Measurements from ENCODE around the gene PTPRK.

Gene PTPRK

DNA sequence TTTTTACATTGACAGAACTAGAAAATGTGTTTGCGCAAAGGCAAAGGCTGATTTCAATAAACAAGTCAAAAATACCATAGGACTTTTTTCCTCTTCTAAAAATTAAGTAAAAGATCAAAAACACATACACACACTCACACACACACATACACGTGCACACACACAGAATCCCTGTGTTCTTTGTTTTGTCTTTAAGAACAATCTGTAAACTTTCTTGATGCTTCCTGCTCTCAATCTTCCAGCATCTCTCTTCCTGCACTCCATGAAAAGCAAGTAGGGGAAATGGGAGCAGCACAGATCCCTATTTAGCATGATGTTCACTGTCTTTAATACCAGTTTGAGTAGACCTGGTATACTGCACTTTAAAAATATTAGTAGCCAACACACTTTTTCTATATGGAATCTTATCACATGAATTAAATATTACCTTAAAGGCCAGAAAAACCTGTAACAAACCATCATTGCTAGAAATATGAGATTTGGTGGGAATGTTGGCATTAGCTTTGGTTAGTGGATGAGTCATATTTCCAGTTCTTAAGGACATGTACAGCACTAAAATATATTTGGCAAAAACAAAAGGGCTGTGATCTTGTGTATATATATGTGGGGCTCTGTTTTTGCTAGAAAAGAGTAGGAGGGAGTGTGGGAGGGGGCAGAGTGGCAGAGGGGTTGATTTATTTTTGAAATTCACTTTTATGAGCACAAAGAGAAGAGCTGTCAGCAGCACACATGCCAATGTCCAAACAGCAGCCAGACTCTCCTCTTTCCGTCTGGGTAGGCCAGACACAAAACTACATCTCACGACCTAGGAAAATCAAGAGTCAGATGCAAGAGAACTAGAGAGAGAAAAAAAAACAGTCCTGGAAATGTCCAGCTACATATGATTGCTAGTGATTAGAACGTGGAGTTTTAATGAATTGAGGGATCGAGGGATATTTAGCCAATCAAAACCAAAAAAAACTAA is 4.6 kb downstream of the PTPRK start:
- DNase-seq, result no peak

DNA sequence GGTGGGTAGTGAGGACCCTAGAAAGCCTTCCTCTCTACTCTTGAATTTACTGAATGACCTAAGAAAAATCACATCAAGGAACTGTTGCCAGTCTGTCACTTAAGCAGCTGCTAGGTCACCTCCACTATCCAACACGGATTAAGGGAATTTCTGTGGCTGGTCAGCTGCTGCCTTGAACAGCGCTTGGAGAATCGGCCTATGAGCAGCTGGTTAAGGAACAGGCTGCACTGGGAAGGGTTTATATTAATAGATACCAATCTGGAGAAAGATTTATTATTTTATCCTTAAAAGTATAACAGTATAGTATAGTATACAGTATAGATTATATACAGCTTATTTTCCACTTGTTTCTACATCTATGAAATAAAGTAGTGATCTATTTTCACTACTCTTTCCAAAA is 6.5 kb downstream of the PTPRK start:
- DNase-seq, result no peak

DNA sequence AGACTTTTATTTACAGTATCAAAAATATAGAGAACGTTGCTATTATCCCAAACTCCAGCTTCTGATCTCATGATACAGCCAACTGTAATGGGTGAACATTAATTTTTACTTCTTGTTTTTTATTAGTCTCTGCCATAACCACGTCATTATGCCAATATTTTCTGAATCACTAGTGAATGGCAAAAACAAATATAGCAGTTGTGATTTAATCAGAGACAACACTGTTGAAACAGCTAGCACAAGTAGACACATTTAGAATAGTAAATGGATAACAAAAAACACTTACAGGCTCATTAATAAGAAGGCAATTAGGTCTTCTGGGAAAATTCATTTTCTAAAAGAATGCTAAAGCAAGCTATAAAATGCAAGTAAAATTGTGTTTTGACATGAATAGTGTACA is 8.1 kb downstream of the PTPRK start:
- DNase-seq, result no peak

DNA sequence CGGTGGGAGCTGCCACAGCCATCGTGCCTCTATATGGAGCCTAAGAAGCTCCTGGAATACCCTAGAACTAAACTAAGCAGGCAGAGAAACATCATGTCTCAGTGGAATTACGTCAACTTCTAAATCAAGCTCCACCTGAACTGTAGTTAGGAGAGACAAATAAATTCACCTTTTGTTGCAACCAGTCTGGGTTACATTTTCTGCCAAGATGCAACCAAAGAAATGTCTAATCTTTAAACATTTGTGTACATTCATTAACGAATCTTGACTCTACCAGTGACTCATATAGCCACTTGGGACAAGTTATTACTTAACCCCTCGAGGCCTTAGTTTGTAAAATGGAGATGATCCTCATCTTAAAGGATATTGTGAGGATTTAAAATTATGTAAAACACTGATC is 8.9 kb downstream of the PTPRK start:
- no peak for DNase-seq

DNA sequence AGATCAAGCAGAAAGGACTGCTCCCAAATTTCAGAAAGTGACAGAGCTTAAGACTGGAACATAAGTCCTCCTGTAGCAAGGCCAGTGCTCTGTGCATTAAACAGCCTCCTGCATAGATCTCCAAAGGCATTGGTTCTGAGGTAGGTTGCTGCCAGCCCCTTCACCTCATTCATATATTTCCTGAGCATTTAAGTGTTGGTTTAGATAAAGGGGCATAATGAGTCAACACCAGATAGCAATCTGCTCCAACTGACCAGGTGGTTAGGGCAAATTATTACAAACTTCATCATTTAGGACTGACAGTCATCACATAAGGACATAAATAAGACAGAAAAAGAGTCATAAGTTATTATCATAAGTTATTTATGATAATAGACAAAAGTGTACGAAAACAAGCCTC is 10.7 kb downstream of the PTPRK start:
- DNase-seq, result no peak

DNA sequence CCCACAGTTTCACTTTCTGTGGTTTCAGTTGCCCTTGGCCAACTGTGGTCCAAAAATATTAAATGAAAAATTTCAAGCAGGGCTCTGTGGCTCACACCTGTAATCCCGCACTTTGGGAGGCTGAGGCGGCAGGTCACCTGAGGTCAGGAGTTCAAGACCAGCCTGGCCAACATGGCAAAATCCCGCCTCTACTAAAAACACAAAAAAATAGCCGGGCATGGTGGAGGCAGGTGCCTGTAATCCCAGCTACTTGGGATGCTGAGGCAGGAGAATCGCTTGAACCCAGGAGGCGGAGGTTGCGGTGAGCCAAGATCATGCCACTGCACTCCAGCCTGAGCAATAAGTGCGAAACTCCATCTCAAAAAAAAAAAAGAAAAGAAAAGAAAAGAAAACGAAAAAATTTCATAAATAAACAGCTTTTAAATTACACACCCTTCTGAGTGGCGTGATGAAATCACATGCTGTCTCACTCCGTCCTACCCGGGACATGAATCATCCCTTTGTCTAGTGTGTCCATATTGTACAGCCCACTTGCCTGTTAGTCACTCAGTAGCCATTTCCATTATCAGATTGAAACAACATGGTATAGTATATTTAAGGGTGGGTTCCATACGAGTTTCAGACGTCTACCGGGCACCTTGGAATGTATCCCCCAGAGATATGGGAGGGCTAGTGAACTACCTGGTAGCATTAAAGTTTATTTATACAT is 11.7 kb downstream of the PTPRK start:
- no peak for DNase-seq

DNA sequence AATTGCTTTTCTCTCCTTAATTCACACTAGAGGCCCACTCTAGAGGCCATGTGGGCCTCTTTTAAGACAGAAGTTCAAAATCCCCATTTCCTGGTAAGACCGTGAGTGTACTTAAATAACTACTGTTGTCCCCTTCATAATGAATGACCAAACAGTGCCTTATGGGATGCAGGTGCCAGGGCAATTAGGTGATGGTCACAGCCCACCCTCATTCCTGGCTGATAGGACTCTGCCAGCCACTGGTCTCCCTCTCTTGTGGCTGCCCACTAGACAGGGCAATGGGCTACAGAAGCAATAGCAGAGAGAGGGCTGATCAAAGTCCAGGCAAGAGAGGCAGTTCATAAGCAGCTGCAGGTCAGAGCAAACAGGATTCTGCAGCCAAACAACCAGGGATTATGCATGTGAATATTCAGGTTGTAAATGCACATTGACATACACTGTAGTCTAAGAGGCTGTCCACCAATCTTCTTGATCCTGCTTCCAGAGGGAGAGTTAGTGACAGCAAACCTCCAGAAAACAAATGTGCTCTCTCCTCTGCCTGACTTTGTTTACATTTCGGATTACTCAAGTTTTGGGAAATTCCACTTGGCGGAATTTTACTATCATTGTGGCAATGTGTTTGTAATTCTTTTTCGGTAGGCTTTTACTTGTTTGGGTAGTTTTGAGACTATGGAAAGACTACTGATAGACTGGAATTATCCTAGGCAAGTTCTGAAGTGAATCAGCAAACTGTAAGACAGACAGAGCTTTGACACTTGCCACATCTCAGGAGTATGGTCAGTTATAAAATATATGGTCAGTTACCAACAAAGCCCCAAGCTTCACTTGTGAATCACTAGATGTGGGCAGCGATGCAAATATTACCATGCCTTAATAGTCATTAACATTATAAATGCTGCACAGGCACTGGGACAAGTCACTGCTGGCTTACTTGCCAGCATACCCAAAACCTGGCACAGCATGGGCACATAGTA is 12.8 kb downstream of the PTPRK start:
- no peak for DNase-seq

DNA sequence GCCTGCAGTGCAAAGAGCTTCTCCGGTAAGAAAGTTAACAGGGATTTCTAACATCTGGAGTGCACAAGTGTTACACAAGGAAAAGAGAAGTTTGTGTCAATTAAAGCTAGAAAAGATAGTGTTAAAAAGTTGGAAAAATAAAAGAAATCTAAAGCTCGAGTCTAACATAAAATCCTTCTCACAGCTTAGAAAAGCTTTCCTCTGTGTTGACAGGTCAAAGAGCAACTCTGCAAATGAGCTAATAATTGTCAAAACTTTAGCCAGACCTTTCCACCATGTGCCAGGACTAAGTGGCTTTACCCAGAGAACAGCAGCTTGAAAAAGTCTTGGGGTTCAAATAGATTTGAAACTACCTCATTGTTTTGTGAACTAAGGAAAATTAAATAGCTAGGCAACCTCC is 14.8 kb downstream of the PTPRK start:
- DNase-seq, result no peak

DNA sequence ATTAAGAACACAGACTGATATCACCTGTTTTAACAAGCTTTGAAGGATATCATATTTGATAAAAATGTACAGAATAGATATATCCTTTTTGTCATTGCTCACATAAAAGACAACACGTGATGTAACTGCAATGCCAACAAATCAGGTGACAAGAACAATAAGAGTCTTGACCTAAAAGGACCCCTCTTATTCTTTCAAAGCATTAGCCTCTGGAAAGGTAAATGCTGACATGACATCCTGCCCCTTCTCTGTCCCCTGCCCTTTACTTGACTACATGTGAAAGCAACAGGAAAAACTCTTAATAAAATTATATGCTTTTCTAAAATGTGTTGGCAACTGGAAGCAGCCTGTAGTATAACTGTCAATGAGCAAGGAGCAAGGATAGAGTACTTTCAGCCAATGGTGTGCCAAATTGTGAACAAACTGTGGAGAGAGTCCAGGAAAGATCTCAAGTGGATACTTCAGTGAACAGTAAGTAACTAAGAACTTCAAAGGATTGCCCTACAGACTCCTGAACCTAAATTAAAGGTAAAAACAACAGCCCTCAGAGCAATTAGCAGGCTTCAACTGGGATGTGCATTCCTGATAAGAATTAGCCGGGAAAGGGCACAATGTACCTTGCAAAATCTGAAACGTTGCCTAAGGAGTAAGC is 16.3 kb downstream of the PTPRK start:
- no peak for DNase-seq

DNA sequence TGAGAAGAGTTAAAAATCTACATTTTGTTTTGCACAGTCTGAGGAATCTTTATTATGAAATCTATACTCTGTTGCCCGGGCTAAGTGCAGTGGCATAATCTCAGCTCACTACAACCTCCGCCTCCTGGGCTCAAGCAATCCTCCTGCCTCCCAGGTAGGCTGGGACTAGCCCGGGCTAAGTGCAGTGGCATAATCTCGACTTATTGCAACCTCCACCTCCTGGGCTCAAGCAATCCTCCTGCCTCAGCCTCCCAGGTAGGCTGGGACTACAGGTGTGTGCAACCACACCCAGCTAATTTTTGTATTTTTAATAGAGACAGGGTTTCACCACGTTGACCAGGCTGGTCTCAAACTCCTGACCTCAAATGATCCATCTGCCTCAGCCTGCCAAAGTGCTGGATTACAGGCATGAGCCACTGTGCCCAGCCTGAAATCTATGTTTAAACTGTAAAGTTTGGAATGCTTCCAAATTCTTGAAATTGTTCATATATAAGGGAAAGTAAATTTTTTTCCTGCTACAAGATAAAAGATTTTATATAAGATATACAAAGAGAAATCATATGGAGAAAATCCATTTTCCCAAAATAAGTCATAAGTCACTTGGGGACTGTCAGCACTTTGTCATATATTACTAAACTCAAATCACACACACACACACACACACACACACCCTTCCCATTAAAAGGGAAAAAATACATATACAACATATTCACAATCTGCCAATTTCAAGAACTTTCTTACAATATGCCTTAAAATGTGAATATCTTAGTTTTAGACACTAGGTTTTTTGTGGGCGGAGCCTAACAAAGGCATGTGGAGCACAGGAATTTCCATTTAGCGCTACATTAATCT is 19.4 kb downstream of the PTPRK start:
- DNase-seq, result no peak

DNA sequence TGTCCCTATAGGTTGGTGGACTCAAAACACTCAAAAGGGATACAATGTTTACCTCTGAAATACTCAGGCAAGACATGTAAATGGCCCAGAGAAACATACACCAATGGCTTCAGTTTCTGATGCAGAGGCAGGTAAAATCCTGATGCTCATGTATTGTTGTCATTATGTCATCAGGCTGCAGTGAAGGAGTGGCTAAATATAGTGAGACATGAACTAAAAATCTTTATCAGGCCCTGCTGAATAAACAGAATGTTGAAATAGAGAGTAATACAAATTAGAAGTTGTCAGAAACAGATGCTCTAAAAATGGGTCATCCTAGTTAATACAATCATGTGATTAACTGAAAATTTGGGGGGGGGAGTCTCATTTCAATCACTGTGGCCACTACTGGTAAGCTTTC is 20.4 kb downstream of the PTPRK start:
- no peak for DNase-seq

DNA sequence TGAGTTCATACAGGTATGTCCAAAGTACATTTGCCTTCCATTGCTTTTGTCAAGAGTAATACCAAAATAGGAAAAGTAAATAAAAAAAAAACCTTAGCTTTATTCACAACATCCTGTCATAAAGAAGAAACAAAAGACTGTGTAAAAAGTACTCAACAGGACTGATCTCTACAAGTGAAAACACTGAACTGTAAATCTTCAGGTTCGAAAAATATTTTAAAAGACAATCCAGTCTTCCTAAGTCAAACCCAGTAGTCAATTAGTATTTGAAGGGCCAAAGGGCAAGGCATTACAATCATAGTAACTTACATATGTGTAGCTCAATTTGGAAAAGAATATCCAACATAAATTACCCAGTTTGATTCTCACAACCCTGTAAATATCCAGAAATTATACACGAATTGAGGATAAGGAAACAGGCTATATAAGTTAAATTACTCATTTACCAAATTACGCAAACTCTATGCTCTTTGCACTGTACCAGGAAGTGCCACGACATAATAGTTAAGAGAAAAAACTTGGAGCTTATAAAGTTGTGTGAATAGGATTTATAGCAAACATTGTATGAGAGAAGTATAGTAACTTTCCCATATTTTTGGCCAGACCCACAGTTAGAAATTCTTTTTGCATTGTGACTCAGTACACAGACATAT is 21.2 kb downstream of the PTPRK start:
- DNase-seq, result no peak

DNA sequence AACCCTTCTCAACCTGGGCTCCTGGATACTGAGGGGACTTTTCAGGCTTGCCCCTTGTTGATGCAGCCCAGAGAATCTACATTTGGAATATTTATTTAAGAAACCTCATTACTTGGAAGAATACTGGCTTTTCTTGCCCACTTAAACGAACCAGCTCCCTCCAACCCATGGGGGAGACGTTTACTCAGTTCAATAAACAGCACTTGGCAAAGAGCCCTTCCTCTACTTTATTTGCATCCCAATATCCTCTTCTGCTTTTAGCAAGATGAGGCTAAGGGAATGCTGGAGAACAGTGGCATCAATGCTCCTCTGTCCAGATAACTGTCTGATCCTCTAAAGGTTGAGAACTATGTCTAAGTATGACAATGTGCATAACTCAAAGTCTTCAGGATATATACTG is 22.2 kb downstream of the PTPRK start:
- no peak for DNase-seq

DNA sequence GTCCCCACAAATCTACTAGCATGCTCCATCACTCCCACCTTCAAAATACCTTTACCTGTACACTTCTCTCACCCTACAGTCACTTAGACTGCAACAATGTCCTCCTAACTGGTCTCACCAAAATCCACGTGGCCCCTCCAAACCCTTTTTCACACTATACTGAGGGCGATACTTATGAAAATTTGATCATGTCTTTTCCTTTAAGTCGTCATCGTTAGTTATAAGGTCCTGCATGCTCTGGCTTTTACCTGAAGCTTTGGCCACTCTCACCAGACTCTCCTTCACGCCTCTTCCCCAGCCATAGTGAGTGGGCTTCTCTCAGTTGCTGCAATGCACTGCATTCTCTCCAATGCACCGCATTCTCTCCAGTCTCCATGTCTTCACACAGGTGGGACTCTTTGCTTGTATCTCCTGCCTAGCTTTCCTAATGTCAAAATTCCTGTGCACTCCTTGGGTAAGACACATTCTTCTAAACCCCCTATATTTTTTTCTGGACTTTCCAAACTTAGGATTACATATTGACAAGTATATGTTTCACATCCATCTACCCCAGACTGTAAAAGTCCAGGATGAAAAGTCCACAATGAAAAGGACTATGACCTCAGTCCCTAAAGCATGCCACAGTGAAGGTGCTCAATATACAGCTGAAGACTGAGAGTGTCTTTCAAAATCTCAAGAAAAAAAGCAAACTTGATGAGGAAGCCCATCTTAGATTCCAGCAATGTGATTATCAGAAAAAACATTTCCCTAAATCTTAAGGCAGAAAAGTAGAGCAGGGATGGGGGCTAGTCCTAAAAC is 24.7 kb downstream of the PTPRK start:
- no peak for DNase-seq

DNA sequence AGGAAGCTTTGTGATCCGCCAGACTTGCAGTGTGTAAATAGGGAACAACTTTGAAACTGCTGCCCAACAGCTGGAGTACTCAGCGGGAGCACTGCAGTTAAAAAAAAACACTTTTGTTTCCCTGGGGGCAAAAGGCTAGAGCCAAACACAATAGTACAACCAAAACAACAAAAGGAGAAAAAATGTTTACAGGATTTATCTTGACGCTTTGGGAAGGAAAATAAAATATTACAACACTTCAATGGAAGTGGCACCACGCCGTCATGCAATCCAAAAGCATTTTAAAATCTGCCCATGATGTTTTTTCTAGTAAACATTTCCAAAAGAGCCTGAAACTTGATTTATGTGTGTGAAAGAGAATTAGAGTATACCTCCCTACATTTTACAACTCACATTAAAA is 26.0 kb downstream of the PTPRK start:
- DNase-seq, result no peak

DNA sequence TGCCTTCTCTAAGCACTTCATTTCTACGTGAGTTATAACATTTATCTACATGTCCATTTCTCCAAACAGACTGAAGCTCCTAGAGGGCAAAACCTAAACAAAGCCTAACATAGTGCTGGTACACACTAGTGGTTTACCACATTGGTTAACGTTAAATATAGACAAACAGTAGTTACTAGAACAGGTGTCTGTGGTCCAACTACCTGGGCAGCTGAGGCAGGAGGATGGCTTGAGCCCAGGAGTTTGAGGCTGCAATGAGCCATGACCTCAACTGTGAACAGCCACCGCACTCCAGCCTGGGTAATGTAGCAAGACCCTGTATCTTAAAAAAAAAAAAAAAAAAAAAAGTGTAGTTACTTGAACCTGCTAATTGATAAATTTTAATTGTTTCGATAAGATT is 26.5 kb downstream of the PTPRK start:
- DNase-seq, result no peak

DNA sequence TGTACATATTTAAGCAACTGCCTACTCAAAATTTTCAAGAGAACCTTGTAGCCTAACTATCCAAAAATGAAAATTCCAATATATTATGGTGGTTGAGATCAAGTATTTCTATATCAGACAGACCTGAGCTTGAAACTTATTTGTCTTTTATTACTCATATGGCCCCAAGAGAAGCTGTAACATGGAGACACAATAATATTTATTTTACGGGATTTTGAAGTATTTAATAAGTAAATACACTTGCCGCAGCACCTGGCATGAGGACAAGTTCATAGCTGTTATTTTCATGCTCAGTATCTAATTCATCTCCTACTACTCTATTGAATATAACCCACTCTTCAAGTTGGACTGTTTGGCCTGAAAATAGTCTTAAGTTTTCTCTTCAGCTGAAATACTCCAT is 28.0 kb downstream of the PTPRK start:
- no peak for DNase-seq

DNA sequence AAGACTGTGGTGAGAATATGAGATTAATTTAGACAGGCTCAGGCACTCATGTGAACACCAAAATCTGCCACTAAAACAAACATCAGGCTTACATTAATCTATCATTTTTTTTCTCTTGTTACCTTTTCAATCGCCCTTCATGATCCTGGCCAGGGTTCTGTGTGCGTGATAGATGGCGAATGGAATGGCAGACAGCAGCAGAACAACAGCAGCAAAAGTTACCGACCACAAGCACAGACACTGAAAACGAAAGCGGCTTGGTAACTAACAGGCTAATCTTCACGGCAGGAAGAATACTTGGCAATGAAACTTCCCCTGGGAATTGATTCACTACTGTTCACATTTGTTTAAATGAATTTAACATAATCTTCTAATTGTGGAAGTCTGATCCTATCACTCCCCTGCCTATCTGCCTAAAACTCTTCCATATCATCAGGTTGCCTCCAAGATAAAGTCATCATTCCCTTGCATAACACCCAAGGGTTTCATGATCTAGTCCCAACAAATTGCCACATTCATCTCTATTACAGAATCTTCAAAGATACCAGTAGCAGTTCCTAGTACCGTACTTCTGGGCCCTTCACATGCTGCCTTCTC is 28.7 kb downstream of the PTPRK start:
- no peak for DNase-seq

DNA sequence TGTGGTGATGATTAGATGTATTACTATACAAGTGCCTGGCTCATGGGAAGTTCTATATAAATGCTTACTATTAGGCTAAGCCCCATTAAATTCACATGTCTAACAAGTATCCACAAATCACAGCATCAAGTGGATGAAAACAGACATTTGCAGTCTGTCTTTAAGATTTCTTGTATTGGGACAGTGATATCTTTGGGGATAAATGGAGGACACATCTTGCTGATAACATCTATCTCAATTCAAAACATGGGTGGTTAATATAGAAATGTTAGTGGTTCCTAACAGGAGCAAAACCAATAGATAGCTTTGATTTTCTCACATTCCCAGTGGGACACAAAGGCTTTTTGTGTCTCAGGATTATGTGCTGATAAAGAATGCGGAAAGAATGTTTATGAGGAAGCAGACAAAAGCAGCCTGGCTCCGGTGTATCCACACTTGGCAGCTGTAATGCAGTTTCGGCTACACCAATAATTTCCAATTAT is 29.3 kb downstream of the PTPRK start:
- DNase-seq, result no peak

DNA sequence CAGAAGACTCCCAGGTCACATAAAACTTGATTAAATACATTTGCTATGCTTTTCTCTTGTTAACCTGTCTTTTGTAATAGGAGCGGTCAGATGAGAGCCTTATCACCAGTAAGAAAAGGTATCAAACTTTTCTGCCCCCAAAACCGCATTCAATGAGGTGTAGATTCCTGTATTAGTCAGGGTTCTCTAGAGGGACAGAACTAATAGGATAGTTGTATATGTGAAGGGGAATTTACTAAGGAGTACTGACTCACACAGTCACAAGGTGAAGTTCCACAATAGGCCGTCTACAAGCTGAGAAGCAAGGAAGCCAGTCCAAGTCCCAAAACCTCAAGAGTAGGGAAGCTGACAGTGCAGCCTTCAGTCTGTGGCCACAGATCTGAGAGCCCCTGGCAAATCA is 32.7 kb downstream of the PTPRK start:
- DNase-seq, result no peak

All from NCI-H2107 (cell line).